K562 (cell line): ENCODE data around the gene CALML6.

Source experiments
- CEBPB ChIP-seq: fragments of 450-650 bp; IDR thresholded peaks from 2 replicates; pipeline ENCODE4 v1.6.1; 2016; ENCODE audit warnings: missing genetic modification characterization, missing compliant biosample characterization
- EP300 ChIP-seq: IDR thresholded peaks from 2 replicates; pipeline ENCODE4 v1.6.1; 2012; ENCODE audit warnings: low read length, improper control_type of control experiment
- JUNB ChIP-seq: fragments of 450-650 bp; formaldehyde crosslinking; conservative IDR thresholded peaks from 2 replicates; pipeline ENCODE4 v1.4.0; 2020; ENCODE audit warnings: mild to moderate bottlenecking
- POLR2A ChIP-seq: fragments of 450-650 bp; conservative IDR thresholded peaks from 2 replicates; pipeline ENCODE4 v1.6.1; 2016
- SP1 ChIP-seq: sonication (generic); formaldehyde crosslinking; IDR thresholded peaks from 2 replicates; pipeline ENCODE4 v1.8.1; 2022; ENCODE audit warnings: mild to moderate bottlenecking, missing genetic modification reagents
- SP2 ChIP-seq: IDR thresholded peaks from 2 replicates; pipeline ENCODE4 v1.6.1; 2011; ENCODE audit warnings: mild to moderate bottlenecking, low read depth, low read length, moderate library complexity; ENCODE audit not compliant: poor library complexity, severe bottlenecking; ENCODE audit errors: extremely low read depth
- SRF ChIP-seq, 2 experiments: fragments of 250-450, 450-650 bp in 1 of 2; sonication (Bioruptor Pico) in 1 of 2; sonication (generic) in 1 of 2; formaldehyde crosslinking; IDR thresholded peaks; 2 replicates each; pipeline versions ENCODE4 v1.5.0 to v1.5.1; 2020 to 2022; ENCODE audit warnings: mild to moderate bottlenecking in 1 of 2, missing genetic modification reagents in 1 of 2
- TBP ChIP-seq: optimal IDR thresholded peaks from 2 replicates; pipeline ENCODE3; 2011; ENCODE audit warnings: low read depth, low read length, improper control_type of control experiment
- YBX1 ChIP-seq: fragments of 450-650 bp; IDR thresholded peaks from 2 replicates; pipeline ENCODE4 v1.7.1; 2016; ENCODE audit warnings: mild to moderate bottlenecking
- ZBTB49 ChIP-seq: sonication (generic); formaldehyde crosslinking; IDR thresholded peaks from 2 replicates; pipeline ENCODE4 v1.8.0; 2022; ENCODE audit warnings: missing genetic modification reagents, mild to moderate bottlenecking, borderline replicate concordance
- ZNF239 ChIP-seq: fragments of 250-450 bp; sonication (Bioruptor Pico); IDR thresholded peaks from 2 replicates; pipeline ENCODE4 v1.4.0; 2020; ENCODE audit warnings: mild to moderate bottlenecking
- TF ChIP-seq, protein P1 (sequence below), 3 experiments: IDR thresholded peaks in 2 of 3; conservative IDR thresholded peaks in 1 of 3; 2 replicates each; pipeline ENCODE4 v1.5.1; 2011 to 2012; ENCODE audit warnings: low read length in 3 of 3, mild to moderate bottlenecking in 3 of 3, control low read depth in 2 of 3, improper control_type of control experiment in 1 of 3, inconsistent platforms in 1 of 3, low read depth in 1 of 3, mixed read lengths in 1 of 3, moderate library complexity in 1 of 3; ENCODE audit not compliant: insufficient read depth in 2 of 3
- TF ChIP-seq, protein P2 (sequence below): sonication (generic); formaldehyde crosslinking; IDR thresholded peaks from 2 replicates; pipeline ENCODE4 v1.9.0; 2022; ENCODE audit warnings: mild to moderate bottlenecking, missing genetic modification reagents

GRCh38 chr1:1903224-1903623 lies 11.8 kb upstream of the CALML6 start:
- TF ChIP-seq CEBPB (tag) = no peak
- no peak for TF ChIP-seq SP2
- no peak for TF ChIP-seq JUNB (CRISPR knock-in tag)
- TF ChIP-seq EP300 = no peak
- TF ChIP-seq, protein P1, sequence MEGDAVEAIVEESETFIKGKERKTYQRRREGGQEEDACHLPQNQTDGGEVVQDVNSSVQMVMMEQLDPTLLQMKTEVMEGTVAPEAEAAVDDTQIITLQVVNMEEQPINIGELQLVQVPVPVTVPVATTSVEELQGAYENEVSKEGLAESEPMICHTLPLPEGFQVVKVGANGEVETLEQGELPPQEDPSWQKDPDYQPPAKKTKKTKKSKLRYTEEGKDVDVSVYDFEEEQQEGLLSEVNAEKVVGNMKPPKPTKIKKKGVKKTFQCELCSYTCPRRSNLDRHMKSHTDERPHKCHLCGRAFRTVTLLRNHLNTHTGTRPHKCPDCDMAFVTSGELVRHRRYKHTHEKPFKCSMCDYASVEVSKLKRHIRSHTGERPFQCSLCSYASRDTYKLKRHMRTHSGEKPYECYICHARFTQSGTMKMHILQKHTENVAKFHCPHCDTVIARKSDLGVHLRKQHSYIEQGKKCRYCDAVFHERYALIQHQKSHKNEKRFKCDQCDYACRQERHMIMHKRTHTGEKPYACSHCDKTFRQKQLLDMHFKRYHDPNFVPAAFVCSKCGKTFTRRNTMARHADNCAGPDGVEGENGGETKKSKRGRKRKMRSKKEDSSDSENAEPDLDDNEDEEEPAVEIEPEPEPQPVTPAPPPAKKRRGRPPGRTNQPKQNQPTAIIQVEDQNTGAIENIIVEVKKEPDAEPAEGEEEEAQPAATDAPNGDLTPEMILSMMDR (IDR thresholded peaks at IDR 0.05 in 2 of 3, conservative IDR thresholded peaks at IDR 0.05 in 1 of 3; ENCODE audit: insufficient read depth in 2 of 3, low read depth in 1 of 3, low read length in 3 of 3) = no peak
- no peak for TF ChIP-seq ZNF239 (CRISPR knock-in tag)
- TF ChIP-seq, protein P2, sequence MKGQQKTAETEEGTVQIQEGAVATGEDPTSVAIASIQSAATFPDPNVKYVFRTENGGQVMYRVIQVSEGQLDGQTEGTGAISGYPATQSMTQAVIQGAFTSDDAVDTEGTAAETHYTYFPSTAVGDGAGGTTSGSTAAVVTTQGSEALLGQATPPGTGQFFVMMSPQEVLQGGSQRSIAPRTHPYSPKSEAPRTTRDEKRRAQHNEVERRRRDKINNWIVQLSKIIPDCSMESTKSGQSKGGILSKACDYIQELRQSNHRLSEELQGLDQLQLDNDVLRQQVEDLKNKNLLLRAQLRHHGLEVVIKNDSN (CRISPR knock-in tag) = no peak
- TF ChIP-seq YBX1 = no peak
- no peak for TF ChIP-seq ZBTB49 (CRISPR knock-in tag)
- no peak for TF ChIP-seq TBP
- no peak for TF ChIP-seq SP1
- no peak for TF ChIP-seq SRF (CRISPR knock-in tag; IDR thresholded peaks at IDR 0.05)
- no peak for TF ChIP-seq POLR2A
